ENCODE measurements around the gene ANKRD33B. TPM values are rescaled to one million over a fixed set of nuclear protein-coding genes. Genes with fewer than 3 reads are reported as not detected.

Gene ANKRD33B
- total RNA-seq, 4 donors from 2014 or later: 0.57 to 6.5 (median 1.7) TPM

GRCh38 chr5:10539687-10539998 is 24.2 kb upstream of the ANKRD33B start:
- peaks cover 16 to 30% (median 19%) of the 10 kb centered on the region in 3 donors for H3K4me1 ChIP-seq
- H3K9me3 ChIP-seq: no peaks in the 10 kb centered on the region
- WGBS, 2 donors: 70 to 85% methylated on average over 3 of the region's 3 CpGs
- TF ChIP-seq, protein P1, sequence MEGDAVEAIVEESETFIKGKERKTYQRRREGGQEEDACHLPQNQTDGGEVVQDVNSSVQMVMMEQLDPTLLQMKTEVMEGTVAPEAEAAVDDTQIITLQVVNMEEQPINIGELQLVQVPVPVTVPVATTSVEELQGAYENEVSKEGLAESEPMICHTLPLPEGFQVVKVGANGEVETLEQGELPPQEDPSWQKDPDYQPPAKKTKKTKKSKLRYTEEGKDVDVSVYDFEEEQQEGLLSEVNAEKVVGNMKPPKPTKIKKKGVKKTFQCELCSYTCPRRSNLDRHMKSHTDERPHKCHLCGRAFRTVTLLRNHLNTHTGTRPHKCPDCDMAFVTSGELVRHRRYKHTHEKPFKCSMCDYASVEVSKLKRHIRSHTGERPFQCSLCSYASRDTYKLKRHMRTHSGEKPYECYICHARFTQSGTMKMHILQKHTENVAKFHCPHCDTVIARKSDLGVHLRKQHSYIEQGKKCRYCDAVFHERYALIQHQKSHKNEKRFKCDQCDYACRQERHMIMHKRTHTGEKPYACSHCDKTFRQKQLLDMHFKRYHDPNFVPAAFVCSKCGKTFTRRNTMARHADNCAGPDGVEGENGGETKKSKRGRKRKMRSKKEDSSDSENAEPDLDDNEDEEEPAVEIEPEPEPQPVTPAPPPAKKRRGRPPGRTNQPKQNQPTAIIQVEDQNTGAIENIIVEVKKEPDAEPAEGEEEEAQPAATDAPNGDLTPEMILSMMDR (IDR thresholded peaks at IDR 0.05): no peak
- TF ChIP-seq POLR2A (IDR thresholded peaks at IDR 0.05): no peak
- no peak overlapping the region for H3K4me3 ChIP-seq
- H3K36me3 ChIP-seq: no peaks in the 10 kb centered on the region
- peaks cover 0 to 30% (median 0%) of the 10 kb centered on the region in 4 donors for H3K27me3 ChIP-seq
- intact Hi-C loops (cut with DNase I): no loop called here
- H3K27ac ChIP-seq: no peak overlapping the region
- DNase-seq: no peak

- Histone ChIP-seq H3K9me3 (no peaks in the 10 kb centered on the region), H3K36me3 (no peaks in the 10 kb centered on the region), H3K4me1 (peaks cover 16 to 30% (median 19%) of the 10 kb centered on the region in 3 donors), H3K27me3 (peaks cover 0 to 30% (median 0%) of the 10 kb centered on the region in 4 donors), H3K4me3 (no peak overlapping the region), H3K27ac (no peak overlapping the region)
- intact Hi-C loops (cut with DNase I): no loop called here
- 85 to 86% methylated on average over 1 to 9 of the region's 11 CpGs for WGBS, 2 donors
- no peak for TF ChIP-seq POLR2A (IDR thresholded peaks at IDR 0.05)
- TF ChIP-seq, protein P1 (IDR thresholded peaks at IDR 0.05): no peak
- DNase-seq: no peak
These were observed 23.8 kb upstream of the ANKRD33B start for GRCh38 chr5:10540036-10540544.

DNA sequence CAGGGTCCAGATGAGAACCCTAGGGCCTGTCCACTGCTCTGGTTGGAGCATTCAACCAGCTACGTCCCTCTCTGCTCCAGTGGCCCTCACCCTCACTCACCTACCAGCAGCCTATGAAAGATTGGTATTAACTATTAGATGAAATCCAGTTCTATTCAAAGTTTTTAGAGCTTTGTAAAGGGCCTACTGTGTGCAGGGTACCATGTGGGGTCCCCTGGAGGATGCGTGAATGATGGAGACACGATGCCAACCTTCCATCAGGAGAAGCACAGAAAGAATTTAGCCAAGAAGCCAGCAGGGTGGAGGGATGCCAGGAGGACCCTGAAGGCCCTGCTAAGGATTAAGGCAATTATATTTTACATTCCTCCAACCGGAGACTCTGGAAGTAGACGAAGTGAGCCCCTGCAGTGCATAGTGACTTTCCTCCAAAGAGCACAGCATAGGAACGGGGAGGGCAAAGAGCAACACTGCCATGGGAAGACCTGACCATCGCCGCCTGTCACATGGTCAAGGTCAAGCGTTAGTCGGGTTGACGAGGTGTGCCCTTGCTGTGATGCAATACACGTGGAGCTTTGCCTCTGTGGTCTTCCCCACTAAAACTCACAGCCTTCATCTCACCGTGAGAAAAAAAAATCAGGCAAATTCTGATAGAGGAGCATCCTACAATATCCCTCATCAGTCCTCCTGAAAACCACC is 22.8 kb upstream of the ANKRD33B start:
- H3K36me3 ChIP-seq: no peaks in the 10 kb centered on the region
- H3K9me3 ChIP-seq: no peaks in the 10 kb centered on the region
- no peak for DNase-seq
- 81 to 91% methylated on average over 10 of the region's 13 CpGs for WGBS, 2 donors
- intact Hi-C loops (cut with DNase I): no loop called here
- peaks cover 0 to 30% (median 0%) of the 10 kb centered on the region in 4 donors for H3K27me3 ChIP-seq
- no peak overlapping the region for H3K27ac ChIP-seq
- TF ChIP-seq, protein P1 (IDR thresholded peaks at IDR 0.05): no peak
- no peak for TF ChIP-seq POLR2A (IDR thresholded peaks at IDR 0.05)
- peaks cover 16 to 30% (median 19%) of the 10 kb centered on the region in 3 donors for H3K4me1 ChIP-seq
- H3K4me3 ChIP-seq: no peak overlapping the region

DNA sequence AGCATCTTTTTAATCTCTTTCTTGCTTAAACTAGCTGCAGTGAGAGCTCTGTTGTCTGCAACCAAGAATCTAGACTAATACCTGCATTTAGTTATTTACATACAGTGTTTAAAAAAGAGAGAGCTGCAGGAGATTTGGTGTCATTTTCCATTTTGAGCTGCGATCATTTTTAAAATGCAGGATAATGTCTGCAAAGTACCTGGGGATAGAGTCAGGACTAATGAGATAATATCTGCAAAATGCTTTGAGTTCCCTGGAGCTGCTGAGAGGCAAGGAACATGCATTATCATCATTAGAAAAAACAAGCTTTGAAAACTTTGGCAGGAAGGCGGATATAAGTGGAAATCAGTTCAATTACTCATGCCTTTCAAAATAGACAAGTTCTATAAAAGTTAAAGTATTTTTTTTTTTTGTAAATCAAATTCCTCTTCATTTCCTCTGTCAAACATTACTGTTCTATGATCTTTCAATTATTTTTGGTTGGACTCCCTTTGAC is 21.8 kb upstream of the ANKRD33B start:
- Histone ChIP-seq H3K4me1 (peaks cover 16 to 26% (median 17%) of the 10 kb centered on the region in 3 donors), H3K36me3 (no peaks in the 10 kb centered on the region), H3K4me3 (no peak overlapping the region), H3K27me3 (peaks cover 0 to 38% (median 0%) of the 10 kb centered on the region in 4 donors), H3K27ac (no peak overlapping the region), H3K9me3 (no peaks in the 10 kb centered on the region)
- 63 to 72% methylated on average over 2 of the region's 2 CpGs for WGBS, 2 donors
- TF ChIP-seq POLR2A (IDR thresholded peaks at IDR 0.05): no peak
- TF ChIP-seq, protein P1 (IDR thresholded peaks at IDR 0.05): no peak
- DNase-seq: no peak
- intact Hi-C loops (cut with DNase I): no loop called here

DNA sequence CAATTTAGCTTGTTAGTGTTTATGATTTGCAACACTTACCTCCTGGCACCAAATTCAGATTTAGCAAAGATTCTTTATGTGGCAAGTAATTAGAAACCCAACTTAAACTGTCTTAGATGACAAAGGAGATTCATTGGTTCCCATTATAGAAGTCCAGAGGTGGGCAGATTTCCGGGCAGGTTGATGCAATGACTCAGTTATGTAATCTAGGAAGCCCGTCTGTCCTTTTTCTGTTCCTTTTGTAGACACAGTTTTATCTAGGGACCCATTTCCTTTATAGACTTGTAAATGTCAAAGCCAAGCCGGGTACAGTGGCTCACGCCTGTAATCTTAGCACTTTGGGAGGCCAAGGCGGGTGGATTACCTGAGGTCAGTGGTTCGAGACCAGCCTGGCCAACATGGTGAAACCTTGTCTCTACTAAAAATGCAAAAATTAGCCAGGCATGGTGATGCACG is 20.3 kb upstream of the ANKRD33B start:
- H3K27ac ChIP-seq: no peak overlapping the region
- DNase-seq: no peak
- H3K4me1 ChIP-seq: peaks cover 9 to 11% (median 10%) of the 10 kb centered on the region in 3 donors
- peaks cover 0 to 31% (median 0%) of the 10 kb centered on the region in 4 donors for H3K27me3 ChIP-seq
- no peaks in the 10 kb centered on the region for H3K36me3 ChIP-seq
- WGBS, 2 donors: 51 to 58% methylated on average over 7 of the region's 7 CpGs
- no peaks in the 10 kb centered on the region for H3K9me3 ChIP-seq
- intact Hi-C loops (cut with DNase I): no loop called here
- TF ChIP-seq, protein P1 (IDR thresholded peaks at IDR 0.05): no peak
- TF ChIP-seq POLR2A (IDR thresholded peaks at IDR 0.05): no peak
- no peak overlapping the region for H3K4me3 ChIP-seq

Data from esophagus squamous epithelium (tissue), 5 donors.